Activated CD4-positive, CD25-positive, alpha-beta regulatory T cell treated with anti-CD3 and anti-CD28 coated beads, Interleukin-2, amount 50 U/mL, for 24 hours (primary cell): Measurements from ENCODE around the gene MYOM1.
"Not testable (repeated sequence)": the region's sequence is repeated elsewhere in the genome, so short reads cannot be mapped to it uniquely, and the experiment has no call there.

ENCODE experiments used
- ATAC-seq, 2 donors: fragments of 150-1000 bp; cut with Tn5 transposase; one replicate each; pipeline ENCODE4 v1.10.0; 2021; ENCODE audit warnings: mild to moderate bottlenecking in 1 of 2, moderate library complexity in 1 of 2

Gene MYOM1

GRCh38 chr18:3217948-3218647 lies 1.7 kb downstream of the MYOM1 start:
- no peak for ATAC-seq

GRCh38 chr18:3216987-3217386 lies 2.8 kb downstream of the MYOM1 start:
- no peak for ATAC-seq

- ATAC-seq = no peak
These were observed 4.7 kb downstream of the MYOM1 start for GRCh38 chr18:3214855-3215637.

GRCh38 chr18:3213300-3214059 lies 6.3 kb downstream of the MYOM1 start:
- ATAC-seq = peak in 1 of 2 donors; percentile 19

GRCh38 chr18:3212657-3213056 lies 7.1 kb downstream of the MYOM1 start:
- ATAC-seq = no peak

GRCh38 chr18:3211236-3211992 lies 8.4 kb downstream of the MYOM1 start:
- ATAC-seq = no peak

GRCh38 chr18:3209859-3210569 lies 9.8 kb downstream of the MYOM1 start:
- peak; percentile 77 to 92 for ATAC-seq

GRCh38 chr18:3207565-3207964 lies 12.2 kb downstream of the MYOM1 start:
- ATAC-seq = no peak

- no peak for ATAC-seq
These were observed 14.5 kb downstream of the MYOM1 start for GRCh38 chr18:3205239-3205638.

GRCh38 chr18:3199942-3200645 lies 19.7 kb downstream of the MYOM1 start:
- no peak for ATAC-seq

GRCh38 chr18:3198260-3198860 lies 21.4 kb downstream of the MYOM1 start:
- not testable (repeated sequence) for ATAC-seq

- ATAC-seq = no peak
These were observed 24.7 kb downstream of the MYOM1 start for GRCh38 chr18:3194947-3195612.

- ATAC-seq = no peak
These were observed 26.4 kb downstream of the MYOM1 start for GRCh38 chr18:3193331-3193730.

GRCh38 chr18:3192752-3193151 lies 27.0 kb downstream of the MYOM1 start:
- ATAC-seq = peak; percentile 58 to 65

GRCh38 chr18:3192286-3192685 lies 27.5 kb downstream of the MYOM1 start:
- ATAC-seq = no peak

- no peak for ATAC-seq
These were observed 29.2 kb downstream of the MYOM1 start for GRCh38 chr18:3190610-3191009.

GRCh38 chr18:3189884-3190283 lies 29.9 kb downstream of the MYOM1 start:
- no peak for ATAC-seq

GRCh38 chr18:3186678-3187658 lies 32.8 kb downstream of the MYOM1 start:
- ATAC-seq = no peak
